ENCODE results near the gene BSDC1. TPM values are rescaled to one million over a fixed set of nuclear protein-coding genes. Genes with fewer than 3 reads are reported as not detected.

The BSDC1 gene
- polyA plus RNA-seq, 1 donor = 57.2 TPM

DNA sequence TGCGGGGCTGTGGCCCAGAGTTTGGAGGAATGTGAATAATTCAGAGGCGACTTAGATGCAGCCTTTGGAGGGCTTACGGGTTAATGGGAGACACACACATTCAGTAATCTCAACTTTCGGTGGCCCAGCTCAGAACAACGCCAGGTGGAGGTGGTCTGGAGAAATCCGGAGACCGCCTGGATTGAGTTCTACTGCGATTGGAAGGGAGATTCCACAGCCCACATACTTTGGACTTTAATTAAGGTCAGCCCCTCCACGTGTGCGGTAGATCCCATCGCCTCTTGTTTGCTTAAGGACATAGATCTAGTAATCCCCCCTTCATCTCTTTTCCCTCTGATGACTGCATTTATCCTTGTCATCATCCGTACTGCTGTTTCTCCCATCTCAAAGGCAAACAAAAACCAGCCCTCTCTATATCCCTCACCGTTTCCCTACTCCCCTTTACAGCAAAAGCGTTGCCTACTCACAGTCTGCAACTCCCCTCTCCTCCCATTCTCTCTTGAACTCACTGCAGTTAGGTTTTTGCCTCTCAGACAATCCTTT lies 720 bp upstream of the BSDC1 start:
- Histone ChIP-seq H3K9me3 (ENCODE audit: control insufficient read depth, low read depth, low read length) (no peaks in the 10 kb centered on the region), H3K27me3 (ENCODE audit: control insufficient read depth, insufficient read depth, low read length) (no peaks in the 10 kb centered on the region), H3K4me1 (ENCODE audit: control insufficient read depth, insufficient read depth, low read length) (peaks cover 17% of the 10 kb centered on the region), H3K4me3 (ENCODE audit: low read length) (peak overlapping the region; percentile 96), H3K27ac (ENCODE audit: low read length) (peak overlapping the region; percentile 94), H3K36me3 (ENCODE audit: control insufficient read depth, insufficient read depth, low read length) (peaks cover 26% of the 10 kb centered on the region)
- WGBS (ENCODE audit: insufficient coverage, low lambda C conversion rate) = 0% methylated on average over 5 of the region's 14 CpGs
- DNase-seq = peak in 1 of 2 donors; percentile 25

DNA sequence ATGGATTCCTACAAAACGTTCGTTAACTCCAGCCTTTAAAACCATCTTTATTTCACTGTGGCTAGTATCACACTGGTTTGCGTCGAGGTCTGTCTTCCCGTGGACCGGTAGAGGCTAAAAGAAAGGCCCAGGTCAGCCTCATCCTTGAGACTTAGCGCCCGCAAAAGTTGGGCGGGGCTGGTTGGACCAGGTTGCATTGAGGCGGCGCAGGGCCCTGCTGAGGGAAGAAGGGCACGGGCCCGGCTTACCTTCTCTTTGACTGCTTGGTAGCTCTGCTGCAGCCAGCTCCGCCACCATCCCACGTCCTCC lies 455 bp downstream of the BSDC1 start:
- Histone ChIP-seq H3K27me3 (ENCODE audit: control insufficient read depth, insufficient read depth, low read length) (no peaks in the 10 kb centered on the region), H3K4me3 (ENCODE audit: low read length) (peak overlapping the region; percentile 96), H3K27ac (ENCODE audit: low read length) (peak overlapping the region; percentile 94), H3K4me1 (ENCODE audit: control insufficient read depth, insufficient read depth, low read length) (peaks cover 17% of the 10 kb centered on the region), H3K36me3 (ENCODE audit: control insufficient read depth, insufficient read depth, low read length) (peaks cover 35% of the 10 kb centered on the region), H3K9me3 (ENCODE audit: control insufficient read depth, low read depth, low read length) (no peaks in the 10 kb centered on the region)
- DNase-seq = peak in 1 of 2 donors; percentile 31
- no CpG with 5 or more reads among the region's 15 CpGs for WGBS (ENCODE audit: insufficient coverage, low lambda C conversion rate)

DNA sequence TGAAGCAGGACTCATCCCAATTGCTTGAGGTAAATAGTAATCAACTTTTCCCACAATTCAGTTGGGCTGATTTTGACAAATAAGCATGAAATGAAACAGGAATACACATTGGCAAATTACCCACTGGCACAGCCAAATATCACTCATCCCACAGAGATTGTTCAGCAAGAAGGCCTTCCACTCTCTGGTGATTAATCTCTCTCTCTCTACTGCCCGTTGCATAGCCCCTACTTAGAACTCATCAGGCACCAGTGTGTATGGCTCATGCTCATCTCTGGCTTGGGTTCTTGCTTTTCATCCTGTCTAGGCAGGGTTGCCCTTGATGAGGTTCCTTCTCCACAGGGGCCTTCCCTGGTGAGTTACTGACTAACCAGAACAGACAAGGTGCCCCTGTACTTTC lies 1.1 kb downstream of the BSDC1 start:
- Histone ChIP-seq H3K9me3 (ENCODE audit: control insufficient read depth, low read depth, low read length) (no peaks in the 10 kb centered on the region), H3K4me3 (ENCODE audit: low read length) (peak overlapping the region; percentile 96), H3K27me3 (ENCODE audit: control insufficient read depth, insufficient read depth, low read length) (no peaks in the 10 kb centered on the region), H3K27ac (ENCODE audit: low read length) (no peak overlapping the region), H3K4me1 (ENCODE audit: control insufficient read depth, insufficient read depth, low read length) (peaks cover 17% of the 10 kb centered on the region), H3K36me3 (ENCODE audit: control insufficient read depth, insufficient read depth, low read length) (peaks cover 40% of the 10 kb centered on the region)
- WGBS (ENCODE audit: insufficient coverage, low lambda C conversion rate) = no CpG with 5 or more reads among the region's 1 CpG
- no peak for DNase-seq

DNA sequence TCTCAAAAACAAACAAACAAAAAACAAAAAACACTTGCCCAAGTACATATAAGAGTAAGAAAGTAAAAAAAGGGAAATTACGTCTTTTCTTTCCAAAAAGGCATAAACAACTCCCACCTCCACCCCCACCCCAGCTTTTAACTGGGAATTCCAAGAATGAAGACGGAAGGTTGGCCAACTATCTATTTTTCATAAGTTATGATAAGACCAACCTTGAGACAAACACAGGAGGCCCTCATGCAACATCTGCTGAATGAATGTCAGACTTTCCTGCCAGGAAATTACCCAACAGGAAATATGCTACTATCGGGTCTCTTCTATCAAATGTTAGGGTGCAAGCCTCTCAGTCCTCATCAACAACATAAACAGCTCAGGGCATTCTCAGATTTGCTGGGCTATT lies 1.9 kb downstream of the BSDC1 start:
- no peaks in the 10 kb centered on the region for H3K27me3 ChIP-seq (ENCODE audit: control insufficient read depth, insufficient read depth, low read length)
- no peak overlapping the region for H3K27ac ChIP-seq (ENCODE audit: low read length)
- peaks cover 45% of the 10 kb centered on the region for H3K36me3 ChIP-seq (ENCODE audit: control insufficient read depth, insufficient read depth, low read length)
- no CpG with 5 or more reads among the region's 3 CpGs for WGBS (ENCODE audit: insufficient coverage, low lambda C conversion rate)
- H3K4me3 ChIP-seq (ENCODE audit: low read length) = no peak overlapping the region
- H3K4me1 ChIP-seq (ENCODE audit: control insufficient read depth, insufficient read depth, low read length) = peaks cover 17% of the 10 kb centered on the region
- H3K9me3 ChIP-seq (ENCODE audit: control insufficient read depth, low read depth, low read length) = no peaks in the 10 kb centered on the region
- DNase-seq = no peak

DNA sequence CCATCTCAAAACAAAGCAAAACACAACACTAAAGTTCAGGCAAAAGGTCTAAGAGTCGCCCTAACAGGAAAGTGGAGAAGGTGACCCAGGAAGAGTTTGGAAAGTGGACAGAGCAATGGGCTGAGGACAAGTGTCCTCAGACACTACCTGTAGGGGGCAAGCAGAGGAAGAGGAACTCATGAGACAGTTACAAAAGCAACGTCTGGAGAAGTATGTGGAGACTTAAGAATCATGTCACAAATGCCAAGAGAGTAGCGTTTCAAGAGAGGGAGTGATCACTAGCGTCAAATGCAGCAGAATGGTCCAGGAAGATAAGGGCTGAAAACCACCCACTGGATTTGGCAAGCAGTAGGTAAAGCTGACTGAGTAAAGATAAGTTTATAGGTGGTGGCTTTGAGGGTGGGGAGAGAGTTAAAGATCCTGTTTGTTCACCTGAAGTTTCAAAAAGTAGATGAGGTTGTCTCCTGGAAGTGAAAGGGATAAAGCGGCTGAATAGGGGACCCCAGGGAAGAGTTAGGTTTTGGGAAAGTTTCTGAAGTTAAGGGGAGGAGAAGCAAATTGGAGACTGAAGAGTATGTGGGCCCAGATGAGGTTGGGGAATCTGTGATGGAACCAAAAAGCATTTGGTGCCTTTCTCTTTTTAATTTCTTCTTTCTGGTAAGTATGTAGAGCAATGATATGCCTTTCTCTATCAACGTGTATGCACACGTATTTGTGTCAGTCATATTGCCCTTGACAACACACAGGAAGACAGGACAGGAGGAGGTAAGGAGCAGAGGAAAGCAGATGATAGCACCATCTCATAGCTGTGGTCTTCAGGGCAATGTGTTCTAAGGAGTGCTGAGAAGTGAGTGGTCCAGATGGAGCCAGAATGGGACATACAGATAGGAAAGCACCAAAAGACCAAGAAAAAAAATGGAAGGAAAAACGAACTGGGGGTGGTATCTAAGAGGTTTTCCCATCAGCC lies 3.1 kb downstream of the BSDC1 start:
- Histone ChIP-seq H3K9me3 (ENCODE audit: control insufficient read depth, low read depth, low read length) (no peaks in the 10 kb centered on the region), H3K4me1 (ENCODE audit: control insufficient read depth, insufficient read depth, low read length) (peaks cover 17% of the 10 kb centered on the region), H3K4me3 (ENCODE audit: low read length) (no peak overlapping the region), H3K27ac (ENCODE audit: low read length) (no peak overlapping the region), H3K27me3 (ENCODE audit: control insufficient read depth, insufficient read depth, low read length) (no peaks in the 10 kb centered on the region), H3K36me3 (ENCODE audit: control insufficient read depth, insufficient read depth, low read length) (peaks cover 55% of the 10 kb centered on the region)
- 84% methylated on average over 4 of the region's 8 CpGs for WGBS (ENCODE audit: insufficient coverage, low lambda C conversion rate)
- no peak for DNase-seq

DNA sequence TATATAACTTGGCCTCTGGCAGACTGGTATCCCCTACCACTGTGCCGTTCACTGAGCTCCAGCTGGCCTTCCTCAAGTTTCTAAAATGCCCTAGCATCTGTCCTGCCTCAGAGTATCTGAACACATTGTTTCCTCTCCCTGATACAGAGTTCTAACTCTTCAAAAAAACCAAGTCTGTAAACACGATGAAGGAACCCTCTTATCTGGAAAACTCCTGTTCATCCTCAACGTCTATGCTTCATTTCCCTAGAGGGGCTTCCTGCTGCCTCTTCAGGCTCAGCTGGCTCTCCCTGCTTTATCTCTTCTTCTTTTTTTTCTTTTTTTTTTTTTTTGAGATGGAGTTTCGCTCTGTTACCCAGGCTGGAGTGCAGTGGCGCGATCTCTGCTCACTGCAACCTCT lies 5.6 kb downstream of the BSDC1 start:
- WGBS (ENCODE audit: insufficient coverage, low lambda C conversion rate) = 60% methylated on average over 1 of the region's 6 CpGs
- no peaks in the 10 kb centered on the region for H3K27me3 ChIP-seq (ENCODE audit: control insufficient read depth, insufficient read depth, low read length)
- H3K9me3 ChIP-seq (ENCODE audit: control insufficient read depth, low read depth, low read length) = no peaks in the 10 kb centered on the region
- H3K27ac ChIP-seq (ENCODE audit: low read length) = no peak overlapping the region
- H3K4me1 ChIP-seq (ENCODE audit: control insufficient read depth, insufficient read depth, low read length) = peaks cover 15% of the 10 kb centered on the region
- H3K36me3 ChIP-seq (ENCODE audit: control insufficient read depth, insufficient read depth, low read length) = peaks cover 77% of the 10 kb centered on the region
- DNase-seq = no peak
- H3K4me3 ChIP-seq (ENCODE audit: low read length) = no peak overlapping the region

DNA sequence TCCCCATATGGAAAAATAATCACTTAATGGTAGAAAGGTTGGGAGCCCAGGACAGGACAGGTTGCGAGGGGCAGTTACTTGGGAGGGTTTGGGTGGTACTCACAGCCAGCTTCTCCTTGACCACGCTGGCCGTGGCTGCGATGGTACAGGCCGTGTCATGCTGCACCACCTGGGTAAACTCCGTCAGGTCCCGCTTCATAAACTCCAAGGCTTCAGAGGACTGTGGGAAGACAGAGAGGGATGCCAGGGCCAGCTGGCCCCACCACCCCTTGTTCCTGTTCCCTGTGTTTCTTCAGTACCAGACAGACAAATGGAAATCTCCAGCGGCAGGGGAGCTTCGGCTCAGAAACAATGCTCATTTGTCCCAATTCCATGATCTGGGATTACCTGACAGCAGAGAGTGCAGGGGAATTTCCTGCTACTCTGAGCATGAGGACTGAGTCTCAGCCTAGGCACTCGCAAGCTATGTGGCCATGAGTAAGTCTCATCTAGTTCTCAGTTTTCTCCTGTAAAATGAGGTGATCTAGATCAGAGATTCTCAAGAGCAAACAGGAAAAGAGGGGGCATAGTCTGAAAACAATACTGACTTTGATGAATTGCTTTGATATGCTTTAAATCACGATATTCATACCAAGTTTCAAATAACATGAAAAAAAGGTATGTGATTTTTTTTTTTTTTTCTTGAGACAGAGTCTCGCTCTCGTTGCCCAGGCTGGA lies 7.4 kb downstream of the BSDC1 start:
- H3K27ac ChIP-seq (ENCODE audit: low read length) = no peak overlapping the region
- DNase-seq = no peak
- H3K36me3 ChIP-seq (ENCODE audit: control insufficient read depth, insufficient read depth, low read length) = peaks cover 84% of the 10 kb centered on the region
- no peak overlapping the region for H3K4me3 ChIP-seq (ENCODE audit: low read length)
- no peaks in the 10 kb centered on the region for H3K27me3 ChIP-seq (ENCODE audit: control insufficient read depth, insufficient read depth, low read length)
- no CpG with 5 or more reads among the region's 13 CpGs for WGBS (ENCODE audit: insufficient coverage, low lambda C conversion rate)
- no peaks in the 10 kb centered on the region for H3K4me1 ChIP-seq (ENCODE audit: control insufficient read depth, insufficient read depth, low read length)
- H3K9me3 ChIP-seq (ENCODE audit: control insufficient read depth, low read depth, low read length) = no peaks in the 10 kb centered on the region

DNA sequence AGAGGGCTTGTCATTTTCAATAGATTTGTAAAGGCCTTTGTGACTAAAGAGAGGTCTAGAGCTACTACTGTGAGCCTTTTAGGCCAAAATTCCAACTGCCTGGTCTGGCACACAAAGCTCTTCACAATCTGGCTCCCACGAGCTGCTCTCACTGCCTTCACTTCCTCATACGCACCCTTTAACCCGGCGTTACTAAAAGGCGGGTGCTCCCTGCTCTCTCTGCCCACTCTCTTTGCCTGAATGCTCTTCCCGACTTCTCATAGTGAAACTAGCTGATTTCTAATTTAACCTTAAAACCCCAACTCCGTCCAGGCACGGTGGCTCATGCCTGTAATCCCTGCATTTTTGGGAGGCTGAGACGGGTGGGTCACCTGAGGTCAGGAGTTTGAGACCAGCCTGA lies 14.2 kb downstream of the BSDC1 start:
- H3K36me3 ChIP-seq (ENCODE audit: control insufficient read depth, insufficient read depth, low read length) = peaks cover 96% of the 10 kb centered on the region
- WGBS (ENCODE audit: insufficient coverage, low lambda C conversion rate) = no CpG with 5 or more reads among the region's 9 CpGs

DNA sequence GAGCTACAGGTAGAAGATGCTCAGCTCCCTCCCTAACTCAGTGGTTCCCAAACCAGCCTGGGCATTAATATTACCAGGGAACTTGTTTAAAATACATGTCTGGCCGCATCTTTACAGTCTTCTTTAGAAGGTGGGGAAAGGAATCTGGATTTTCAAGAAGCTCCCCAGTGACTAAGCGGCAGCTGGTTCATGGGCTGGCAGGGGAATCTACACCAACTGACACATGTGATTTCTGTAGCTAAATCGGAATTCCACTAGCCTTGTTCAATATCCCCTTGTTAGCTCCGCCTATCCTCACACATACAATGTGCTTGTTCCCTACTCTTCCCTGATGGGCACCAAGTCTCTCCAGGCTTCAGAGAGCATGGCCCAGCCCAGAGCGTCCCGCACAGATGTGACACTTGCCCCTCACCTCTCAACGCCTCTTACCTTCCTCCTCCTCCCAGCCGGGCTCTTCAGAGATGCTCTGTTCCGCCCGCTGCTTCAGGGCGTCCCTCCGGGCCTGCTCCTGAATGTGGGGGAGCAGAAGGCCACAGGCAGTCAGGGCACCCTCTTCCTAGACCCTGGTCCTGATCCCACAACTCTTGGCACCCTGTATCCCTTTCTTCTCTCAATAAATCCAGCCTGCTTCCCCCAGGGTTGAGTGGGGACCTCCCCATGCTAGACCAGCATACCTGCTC lies 16.6 kb downstream of the BSDC1 start:
- peaks cover 96% of the 10 kb centered on the region for H3K36me3 ChIP-seq (ENCODE audit: control insufficient read depth, insufficient read depth, low read length)
- no peak for DNase-seq
- H3K4me3 ChIP-seq (ENCODE audit: low read length) = no peak overlapping the region
- 100% methylated on average over 1 of the region's 12 CpGs for whole genome bisulfite sequencing (ENCODE audit: insufficient coverage, low lambda C conversion rate)
- H3K27me3 ChIP-seq (ENCODE audit: control insufficient read depth, insufficient read depth, low read length) = no peaks in the 10 kb centered on the region
- no peaks in the 10 kb centered on the region for H3K4me1 ChIP-seq (ENCODE audit: control insufficient read depth, insufficient read depth, low read length)
- no peaks in the 10 kb centered on the region for H3K9me3 ChIP-seq (ENCODE audit: control insufficient read depth, low read depth, low read length)
- H3K27ac ChIP-seq (ENCODE audit: low read length) = no peak overlapping the region

More for the DNA sequence above, 14.2 kb downstream of the BSDC1 start:
- Histone ChIP-seq H3K27ac (ENCODE audit: low read length) (no peak overlapping the region), H3K4me3 (ENCODE audit: low read length) (no peak overlapping the region), H3K27me3 (ENCODE audit: control insufficient read depth, insufficient read depth, low read length) (no peaks in the 10 kb centered on the region), H3K4me1 (ENCODE audit: control insufficient read depth, insufficient read depth, low read length) (no peaks in the 10 kb centered on the region), H3K9me3 (ENCODE audit: control insufficient read depth, low read depth, low read length) (no peaks in the 10 kb centered on the region)
- DNase-seq = no peak

DNA sequence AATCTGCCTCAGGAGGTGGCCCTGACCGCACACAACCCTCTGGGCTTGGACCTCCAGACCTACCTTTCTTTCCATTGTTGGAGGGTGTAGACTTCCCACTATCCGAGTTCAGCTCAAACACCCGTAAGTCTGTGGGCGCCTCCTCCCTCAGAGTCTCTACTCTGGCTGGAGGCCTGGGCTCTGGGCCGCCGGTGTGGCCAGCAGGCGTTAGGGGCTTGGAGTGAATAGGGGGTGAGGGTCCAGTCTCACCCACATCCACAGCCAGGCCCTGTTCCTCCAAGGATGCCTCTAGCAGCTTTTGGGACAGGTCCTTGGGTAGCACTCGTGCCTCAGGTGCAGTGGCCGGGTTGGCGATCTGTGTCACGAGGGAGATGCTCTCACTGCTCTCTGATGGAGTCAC lies 18.0 kb downstream of the BSDC1 start:
- Histone ChIP-seq H3K27ac (ENCODE audit: low read length) (no peak overlapping the region), H3K36me3 (ENCODE audit: control insufficient read depth, insufficient read depth, low read length) (peaks cover 96% of the 10 kb centered on the region)
- no peak for DNase-seq

More for the DNA sequence above, 18.0 kb downstream of the BSDC1 start:
- Histone ChIP-seq H3K4me1 (ENCODE audit: control insufficient read depth, insufficient read depth, low read length) (no peaks in the 10 kb centered on the region), H3K27me3 (ENCODE audit: control insufficient read depth, insufficient read depth, low read length) (no peaks in the 10 kb centered on the region), H3K9me3 (ENCODE audit: control insufficient read depth, low read depth, low read length) (no peaks in the 10 kb centered on the region), H3K4me3 (ENCODE audit: low read length) (no peak overlapping the region)
- WGBS (ENCODE audit: insufficient coverage, low lambda C conversion rate) = no CpG with 5 or more reads among the region's 11 CpGs

Data from large intestine (tissue), 3 donors.